ENCODE measurements around the gene XYLT1. TPM values are rescaled to one million over a fixed set of nuclear protein-coding genes. Genes with fewer than 3 reads are reported as not detected.

Gene XYLT1
- total and polyA plus RNA-seq, 2 of the 8 experiments (the other 6 are each of a cell fraction or from before 2014, with no cell fraction given) = 6.6 to 25.4 TPM

GRCh38 chr16:17241264-17241835, 229.4 kb downstream of the XYLT1 start:
- H3K4me3 ChIP-seq (ENCODE audit: extremely low read depth in 1 of 4, insufficient read depth in 2 of 4, low read depth in 3 of 4, low read length in 4 of 4) = no peak overlapping the region
- H3K18ac ChIP-seq (ENCODE audit: extremely low read depth, low read length) = no peak overlapping the region
- no peak overlapping the region for H3K27ac ChIP-seq (ENCODE audit: low read depth, low read length)
- ChIA-PET POLR2A (ENCODE audit: partially characterized antibody) (no interaction called here), CTCF (ENCODE audit: partially characterized antibody) (interaction anchor here (0.5 kb wide), 2 partner anchors 17 to 28 kb away, joined by 3 to 5 read pairs; no protein-coding TSS in a partner anchor)
- no peaks in the 10 kb centered on the region for H3K79me1 ChIP-seq (ENCODE audit: low read depth, low read length)
- H3K79me2 ChIP-seq (ENCODE audit: control insufficient read depth in 1 of 2, insufficient read depth in 2 of 2, low read length in 2 of 2) = no peaks in the 10 kb centered on the region
- FAIRE-seq = no peak
- H4K5ac ChIP-seq (ENCODE audit: insufficient read length, low read depth, low read length) = no peak overlapping the region
- H3K23ac ChIP-seq (ENCODE audit: insufficient read length) = no peak overlapping the region
- no peak overlapping the region for H3K4me2 ChIP-seq (ENCODE audit: insufficient read depth in 1 of 2, low read depth in 2 of 2, low read length in 2 of 2)
- H3K27me3 ChIP-seq (replicated peaks in 1 of 4; ENCODE audit: control insufficient read depth in 3 of 4, extremely low read depth in 1 of 4, insufficient read depth in 3 of 4, low read length in 3 of 4) = no peaks in the 10 kb centered on the region
- H4K91ac ChIP-seq (replicated peaks; ENCODE audit: insufficient read length, low read length) = no peak overlapping the region
- no peak overlapping the region for H2AFZ ChIP-seq (ENCODE audit: low read length)
- no peak overlapping the region for H2BK12ac ChIP-seq (ENCODE audit: low read depth, low read length)
- H3K36me3 ChIP-seq (ENCODE audit: control insufficient read depth in 2 of 4, insufficient read depth in 4 of 4, low read length in 3 of 4) = no peaks in the 10 kb centered on the region; a peak in 1 of 8 replicates
- H2BK20ac ChIP-seq (ENCODE audit: low read length) = no peak overlapping the region
- no peak overlapping the region for H2AK5ac ChIP-seq (ENCODE audit: low read depth, low read length)
- DNase-seq (ENCODE audit: low read depth in 1 of 2, low spot score in 2 of 2) = no peak
- H3K9ac ChIP-seq (replicated peaks in 1 of 4; ENCODE audit: extremely low read depth in 1 of 4, low read depth in 3 of 4, low read length in 3 of 4) = no peak overlapping the region
- H3K14ac ChIP-seq (ENCODE audit: insufficient read length) = no peak overlapping the region
- WGBS, 2 experiments (ENCODE audit: extremely low coverage in 1 of 2, insufficient coverage in 1 of 2, insufficient read length in 1 of 2, insufficient replicate concordance in 2 of 2, low coverage in 1 of 2, low lambda C conversion rate in 2 of 2, missing lambda C conversion rate in 1 of 2) = 99% methylated on average over 8 of the region's 8 CpGs; no CpG with 5 or more reads in 1 of the 2 experiments
- H3K4me1 ChIP-seq (replicated peaks in 1 of 4; ENCODE audit: control insufficient read depth in 3 of 4, insufficient read depth in 4 of 4, low read length in 3 of 4) = no peaks in the 10 kb centered on the region
- H3K9me3 ChIP-seq (ENCODE audit: insufficient read depth in 2 of 2, low read depth in 1 of 2, low read length in 1 of 2) = no peaks in the 10 kb centered on the region
- H4K20me1 ChIP-seq (replicated peaks in 1 of 2; ENCODE audit: control insufficient read depth in 1 of 2, insufficient read depth in 2 of 2, low read length in 2 of 2) = no peaks in the 10 kb centered on the region
- H2BK120ac ChIP-seq (replicated peaks; ENCODE audit: low read depth, low read length) = no peak overlapping the region
- no peak overlapping the region for H4K8ac ChIP-seq (ENCODE audit: extremely low read depth, insufficient read depth, low read length)
- H3K4ac ChIP-seq (replicated peaks; ENCODE audit: insufficient read length, low read depth, low read length) = no peak overlapping the region
- H2BK15ac ChIP-seq (ENCODE audit: low read length) = no peak overlapping the region
- H3K56ac ChIP-seq (replicated peaks; ENCODE audit: insufficient read length, low read depth, low read length) = no peak overlapping the region
- peaks cover 9% of the 10 kb centered on the region; the same call in 1 of the 2 replicates for H3K23me2 ChIP-seq (ENCODE audit: low read depth, low read length)
- H2BK5ac ChIP-seq (ENCODE audit: low read depth, low read length) = no peak overlapping the region
- TF ChIP-seq TAF7 (optimal IDR thresholded peaks at IDR 0.05; ENCODE audit: borderline replicate concordance, low read depth, low read length) = no peak
- no peak for TF ChIP-seq RAD21 (IDR thresholded peaks at IDR 0.05 in 1 of 2, conservative IDR thresholded peaks at IDR 0.05 in 1 of 2; ENCODE audit: low read depth in 2 of 2, low read length in 2 of 2)
- TF ChIP-seq RBBP5 (IDR thresholded peaks at IDR 0.05; ENCODE audit: borderline replicate concordance, low read depth, low read length) = no peak
- TF ChIP-seq SP2 (IDR thresholded peaks at IDR 0.05; ENCODE audit: low read length) = no peak
- no peak for TF ChIP-seq KDM4A (IDR thresholded peaks at IDR 0.05; ENCODE audit: low read depth, low read length, severe bottlenecking)
- no peak for TF ChIP-seq MAFK (IDR thresholded peaks at IDR 0.05; ENCODE audit: low read depth, low read length)
- no peak for TF ChIP-seq BACH1 (IDR thresholded peaks at IDR 0.05; ENCODE audit: low read length)
- TF ChIP-seq NRF1 (IDR thresholded peaks at IDR 0.05; ENCODE audit: low read depth, low read length) = no peak
- TF ChIP-seq ATF2 (IDR thresholded peaks at IDR 0.05; ENCODE audit: low read length) = no peak
- TF ChIP-seq, protein P1, sequence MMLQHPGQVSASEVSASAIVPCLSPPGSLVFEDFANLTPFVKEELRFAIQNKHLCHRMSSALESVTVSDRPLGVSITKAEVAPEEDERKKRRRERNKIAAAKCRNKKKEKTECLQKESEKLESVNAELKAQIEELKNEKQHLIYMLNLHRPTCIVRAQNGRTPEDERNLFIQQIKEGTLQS (IDR thresholded peaks at IDR 0.05; ENCODE audit: insufficient read depth, low read depth, low read length) = no peak
- no peak for TF ChIP-seq TCF12 (IDR thresholded peaks at IDR 0.05; ENCODE audit: low read depth, low read length)

Data from H1 (cell line).